ENCODE results near the gene FLRT1. TPM values are rescaled to one million over a fixed set of nuclear protein-coding genes. Genes with fewer than 3 reads are reported as not detected.
A peak's percentile ranks its signal among the peaks of the same experiment; 100 is the strongest.

Gene FLRT1
- total RNA-seq, 6 donors from 2014 or later: 0.09 to 0.30 (median 0.15) TPM; not detected in 3

DNA sequence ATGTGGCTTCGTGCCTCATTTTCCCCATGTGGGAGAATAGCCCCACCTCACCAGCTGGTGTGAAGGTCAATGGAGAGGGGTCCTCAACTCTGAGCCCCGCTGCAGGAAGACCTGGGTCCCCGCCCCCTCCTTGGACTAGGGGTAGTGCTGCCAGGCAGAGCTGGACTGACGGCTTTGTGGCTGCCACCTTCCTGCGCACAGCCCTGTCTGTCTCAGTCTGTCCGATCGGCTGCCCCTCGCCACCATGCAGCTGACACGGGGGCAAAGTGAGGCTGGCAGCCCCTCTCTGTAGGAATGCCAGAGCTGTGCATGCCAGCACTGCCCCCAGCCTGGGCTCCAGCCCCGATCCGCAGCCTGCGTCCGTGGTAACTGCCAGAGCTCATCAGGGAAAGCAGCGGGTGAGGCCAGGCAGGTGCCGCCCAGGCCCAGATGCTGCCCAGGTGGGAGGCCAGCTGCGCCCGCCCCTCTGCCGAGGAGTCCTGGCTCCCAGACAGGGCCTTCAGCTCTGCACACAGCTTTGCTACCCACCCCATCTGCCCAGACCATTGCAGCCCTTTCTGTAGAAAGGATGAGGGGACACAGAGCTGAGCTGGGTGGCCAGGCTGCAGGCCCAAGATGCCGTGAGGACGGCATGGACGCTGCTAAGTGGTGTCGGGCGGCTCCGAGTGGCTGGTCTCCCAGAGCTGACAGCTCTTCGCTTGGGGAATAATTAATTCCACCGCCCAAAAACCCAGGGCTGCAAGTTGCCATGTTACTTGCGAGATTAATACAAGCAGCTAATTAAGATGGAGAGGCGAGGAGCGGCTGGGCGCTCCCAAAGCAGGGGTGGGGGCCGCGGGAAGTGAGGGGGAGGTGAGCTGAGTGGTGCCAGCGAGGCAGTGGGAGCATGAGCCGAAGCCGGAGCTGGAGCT, 19.5 kb upstream of the FLRT1 start:
- Histone ChIP-seq H3K36me3 (no peaks in the 10 kb centered on the region), H3K9me3 (no peaks in the 10 kb centered on the region), H3K4me1 (peaks cover 0 to 8% (median 2%) of the 10 kb centered on the region in 4 donors), H3K27me3 (no peaks in the 10 kb centered on the region), H3K4me3 (no peak overlapping the region), H3K27ac (no peak overlapping the region)
- peak in 1 of 2 donors; percentile 73 for DNase-seq
- TF ChIP-seq POLR2AphosphoS5 (IDR thresholded peaks at IDR 0.05): no peak
- TF ChIP-seq, protein P1, sequence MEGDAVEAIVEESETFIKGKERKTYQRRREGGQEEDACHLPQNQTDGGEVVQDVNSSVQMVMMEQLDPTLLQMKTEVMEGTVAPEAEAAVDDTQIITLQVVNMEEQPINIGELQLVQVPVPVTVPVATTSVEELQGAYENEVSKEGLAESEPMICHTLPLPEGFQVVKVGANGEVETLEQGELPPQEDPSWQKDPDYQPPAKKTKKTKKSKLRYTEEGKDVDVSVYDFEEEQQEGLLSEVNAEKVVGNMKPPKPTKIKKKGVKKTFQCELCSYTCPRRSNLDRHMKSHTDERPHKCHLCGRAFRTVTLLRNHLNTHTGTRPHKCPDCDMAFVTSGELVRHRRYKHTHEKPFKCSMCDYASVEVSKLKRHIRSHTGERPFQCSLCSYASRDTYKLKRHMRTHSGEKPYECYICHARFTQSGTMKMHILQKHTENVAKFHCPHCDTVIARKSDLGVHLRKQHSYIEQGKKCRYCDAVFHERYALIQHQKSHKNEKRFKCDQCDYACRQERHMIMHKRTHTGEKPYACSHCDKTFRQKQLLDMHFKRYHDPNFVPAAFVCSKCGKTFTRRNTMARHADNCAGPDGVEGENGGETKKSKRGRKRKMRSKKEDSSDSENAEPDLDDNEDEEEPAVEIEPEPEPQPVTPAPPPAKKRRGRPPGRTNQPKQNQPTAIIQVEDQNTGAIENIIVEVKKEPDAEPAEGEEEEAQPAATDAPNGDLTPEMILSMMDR (IDR thresholded peaks at IDR 0.05): no peak
- no peak for TF ChIP-seq EP300 (IDR thresholded peaks at IDR 0.05)
- no peak for TF ChIP-seq POLR2A (IDR thresholded peaks at IDR 0.05)
- WGBS, 2 donors: 89 to 96% methylated on average over 20 to 34 of the region's 35 CpGs
- no peak for ATAC-seq (ENCODE audit: low FRiP score in 2 of 2)

DNA sequence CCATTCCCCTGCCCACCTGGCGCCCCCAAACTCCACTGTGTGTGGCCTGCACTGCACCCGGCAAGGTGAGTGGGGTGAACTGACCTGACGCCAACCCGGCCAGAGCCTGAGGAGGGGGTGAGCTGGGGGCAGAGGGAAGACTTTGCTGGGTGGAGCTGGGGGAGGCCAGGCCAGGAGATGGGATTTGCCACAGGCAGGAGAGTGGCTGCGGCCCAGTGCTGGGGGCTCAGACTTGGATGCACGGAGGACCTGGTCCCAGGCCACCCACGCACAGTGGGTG, 17.8 kb upstream of the FLRT1 start:
- TF ChIP-seq, protein P1 (IDR thresholded peaks at IDR 0.05): no peak
- TF ChIP-seq EP300 (IDR thresholded peaks at IDR 0.05): no peak
- TF ChIP-seq POLR2A (IDR thresholded peaks at IDR 0.05): no peak
- no peak for TF ChIP-seq POLR2AphosphoS5 (IDR thresholded peaks at IDR 0.05)
- H3K9me3 ChIP-seq: no peaks in the 10 kb centered on the region
- no peaks in the 10 kb centered on the region for H3K36me3 ChIP-seq
- peaks cover 0 to 8% (median 2%) of the 10 kb centered on the region in 4 donors for H3K4me1 ChIP-seq
- DNase-seq (peak in 1 of 2 donors; percentile 66), ATAC-seq (ENCODE audit: low FRiP score in 2 of 2) (no peak)
- H3K4me3 ChIP-seq: no peak overlapping the region
- 60 to 79% methylated on average over 1 to 7 of the region's 7 CpGs for WGBS, 2 donors
- no peak overlapping the region for H3K27ac ChIP-seq
- no peaks in the 10 kb centered on the region for H3K27me3 ChIP-seq

DNA sequence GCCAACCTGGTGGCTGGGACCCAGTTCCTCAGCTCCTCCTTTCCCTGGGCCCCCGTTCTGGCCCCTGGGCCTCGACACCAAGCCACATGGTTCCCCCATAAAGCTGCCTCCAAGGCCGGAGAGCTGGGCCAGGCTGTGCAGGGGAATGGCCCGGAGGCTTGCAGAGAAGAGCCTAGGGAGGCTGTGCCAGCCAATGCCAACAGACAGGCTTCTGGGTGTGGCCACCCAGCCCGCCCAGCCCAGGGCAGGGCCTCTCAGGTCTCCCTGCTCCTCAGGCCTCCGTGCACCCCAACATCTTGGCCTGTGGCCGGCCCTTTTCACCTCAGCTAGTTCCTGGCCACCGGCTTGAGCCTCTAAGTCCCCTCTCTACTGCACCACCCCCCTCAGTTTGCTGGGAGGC, 17.4 kb upstream of the FLRT1 start:
- Histone ChIP-seq H3K4me3 (no peak overlapping the region), H3K27ac (no peak overlapping the region), H3K27me3 (no peaks in the 10 kb centered on the region), H3K9me3 (no peaks in the 10 kb centered on the region), H3K36me3 (no peaks in the 10 kb centered on the region), H3K4me1 (peaks cover 0 to 8% (median 2%) of the 10 kb centered on the region in 4 donors)
- 72 to 83% methylated on average over 5 to 7 of the region's 8 CpGs for WGBS, 2 donors
- TF ChIP-seq, protein P1 (IDR thresholded peaks at IDR 0.05): no peak
- TF ChIP-seq EP300 (IDR thresholded peaks at IDR 0.05) (no peak), POLR2A (IDR thresholded peaks at IDR 0.05) (no peak), POLR2AphosphoS5 (IDR thresholded peaks at IDR 0.05) (no peak)
- no peak for DNase-seq
- ATAC-seq (ENCODE audit: low FRiP score in 2 of 2): no peak

DNA sequence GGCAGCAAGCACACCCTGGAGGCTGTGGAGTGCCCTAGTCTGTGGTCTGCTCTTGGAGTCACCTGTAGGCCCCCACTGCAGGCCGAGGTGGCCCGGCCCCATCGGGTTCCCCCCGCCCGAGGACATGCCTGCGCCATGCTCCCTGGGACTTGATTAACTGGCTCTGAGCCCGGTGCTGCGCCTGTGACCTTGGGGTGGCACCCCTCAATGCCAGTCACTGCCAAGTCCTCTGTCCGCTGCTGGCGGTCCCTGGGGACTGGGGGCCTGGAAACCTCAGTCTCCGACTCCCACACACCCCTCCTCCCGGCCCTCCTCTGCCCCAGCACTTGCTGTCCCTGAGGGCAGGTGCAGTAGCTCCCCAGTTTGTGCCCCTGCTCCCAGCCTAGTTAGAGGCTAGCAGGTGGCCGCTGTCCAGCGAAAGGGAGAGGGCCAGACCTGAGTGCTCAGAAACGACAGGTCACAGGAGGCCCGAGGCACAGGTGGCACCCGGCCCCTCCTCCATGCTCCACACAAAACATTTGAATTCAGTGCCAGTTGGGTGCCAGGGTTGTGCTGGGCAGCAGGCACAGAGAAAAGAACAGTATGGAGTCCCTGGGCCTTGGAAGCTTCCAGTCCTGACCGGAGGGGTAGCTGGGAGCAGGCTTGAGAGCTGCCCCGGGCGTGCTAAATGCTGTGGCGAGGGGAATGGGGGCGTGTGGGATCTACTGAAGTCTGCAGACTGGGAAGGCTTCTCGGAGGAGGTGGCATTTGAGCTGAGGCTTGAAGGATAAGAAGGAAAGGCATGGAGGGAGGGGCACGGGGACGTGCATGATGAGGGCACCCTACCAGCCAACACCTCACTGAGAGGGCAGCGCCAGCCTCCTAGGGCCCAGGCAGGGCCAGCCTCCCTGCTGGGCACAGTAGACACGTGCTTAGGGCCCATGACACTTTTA, 16.4 kb upstream of the FLRT1 start:
- TF ChIP-seq, protein P1 (IDR thresholded peaks at IDR 0.05): no peak
- TF ChIP-seq POLR2AphosphoS5 (IDR thresholded peaks at IDR 0.05) (no peak), EP300 (IDR thresholded peaks at IDR 0.05) (no peak), POLR2A (IDR thresholded peaks at IDR 0.05) (no peak)
- DNase-seq (no peak), ATAC-seq (ENCODE audit: low FRiP score in 2 of 2) (no peak)
- Histone ChIP-seq H3K27me3 (no peaks in the 10 kb centered on the region), H3K4me1 (peaks cover 0 to 8% (median 2%) of the 10 kb centered on the region in 4 donors), H3K27ac (no peak overlapping the region), H3K36me3 (no peaks in the 10 kb centered on the region), H3K4me3 (no peak overlapping the region), H3K9me3 (no peaks in the 10 kb centered on the region)
- WGBS, 2 donors: 74 to 86% methylated on average over 19 to 27 of the region's 27 CpGs
